Neuronal stem cell (in vitro differentiated cells): Measurements from ENCODE around the gene PATZ1.

Source experiments
- DNase-seq: peaks from one replicate; pipeline ENCODE4 v3.0.0-alpha.2; 2013; ENCODE audit warnings: low spot score
- H2AFZ ChIP-seq: one replicate; pipeline ENCODE4 v1.6.1; 2013; ENCODE audit warnings: mild to moderate bottlenecking, low read length, inconsistent platforms
- H2AK5ac ChIP-seq: 2 replicates; pipeline ENCODE4 v1.6.1; 2013; ENCODE audit warnings: low read depth, mild to moderate bottlenecking, inconsistent platforms, low read length, moderate library complexity, mixed read lengths
- H2BK120ac ChIP-seq: 2 replicates; pipeline ENCODE4 v1.6.1; 2013; ENCODE audit warnings: low read depth, mild to moderate bottlenecking, inconsistent platforms, low read length, moderate library complexity, mixed read lengths
- H2BK12ac ChIP-seq: one replicate; pipeline ENCODE4 v1.6.1; 2013; ENCODE audit warnings: low read length, inconsistent platforms
- H2BK15ac ChIP-seq: 2 replicates; pipeline ENCODE4 v1.6.1; 2013; ENCODE audit warnings: mild to moderate bottlenecking, low read length, inconsistent platforms, mixed read lengths
- H2BK5ac ChIP-seq: one replicate; pipeline ENCODE4 v1.6.1; 2013; ENCODE audit warnings: inconsistent platforms, mild to moderate bottlenecking, low read length, moderate library complexity
- H3K14ac ChIP-seq: one replicate; pipeline ENCODE4 v1.6.1; 2013; ENCODE audit warnings: low read length, inconsistent platforms
- H3K18ac ChIP-seq: 2 replicates; pipeline ENCODE4 v1.6.1; 2013; ENCODE audit warnings: low read length, inconsistent platforms
- H3K23ac ChIP-seq: 2 replicates; pipeline ENCODE4 v1.6.1; 2013; ENCODE audit warnings: low read depth, mild to moderate bottlenecking, mixed read lengths, low read length, inconsistent platforms; ENCODE audit not compliant: poor library complexity
- H3K27ac ChIP-seq: replicated peaks from 3 replicates; pipeline ENCODE4 v1.5.1; 2013; ENCODE audit warnings: low read length, inconsistent platforms
- H3K27me3 ChIP-seq, 3 experiments: 2 replicates each; pipeline ENCODE4 v1.6.1; 2013; ENCODE audit warnings: low read length in 3 of 3, mild to moderate bottlenecking in 2 of 3, inconsistent platforms in 1 of 3, low read depth in 1 of 3, mixed read lengths in 1 of 3, moderate library complexity in 1 of 3; ENCODE audit not compliant: control insufficient read depth in 3 of 3, insufficient read depth in 3 of 3
- H3K36me3 ChIP-seq, 2 donors: replicated peaks in 1 of 2; 2 replicates each; pipeline ENCODE4 v1.6.1; 2013; ENCODE audit warnings: low read length in 2 of 2; ENCODE audit not compliant: control insufficient read depth in 2 of 2, insufficient read depth in 2 of 2
- H3K4ac ChIP-seq: 2 replicates; pipeline ENCODE4 v1.6.1; 2013; ENCODE audit warnings: inconsistent platforms, mild to moderate bottlenecking, low read length, moderate library complexity
- H3K4me1 ChIP-seq, 2 donors: 1 replicate in 1 of 2; 2 replicates in 1 of 2; pipeline ENCODE4 v1.6.1; 2013; ENCODE audit warnings: low read length in 2 of 2, low read depth in 1 of 2; ENCODE audit not compliant: control insufficient read depth in 2 of 2, insufficient read depth in 1 of 2
- H3K4me2 ChIP-seq: one replicate; pipeline ENCODE4 v1.6.1; 2013; ENCODE audit warnings: mild to moderate bottlenecking, low read length, inconsistent platforms; ENCODE audit not compliant: insufficient read depth, poor library complexity, severe bottlenecking
- H3K4me3 ChIP-seq, 2 donors: 2 replicates each; pipeline ENCODE4 v1.5.1; 2013; ENCODE audit warnings: low read length in 2 of 2, mild to moderate bottlenecking in 2 of 2, inconsistent platforms in 1 of 2, moderate library complexity in 1 of 2
- H3K79me1 ChIP-seq: one replicate; pipeline ENCODE4 v1.6.1; 2013; ENCODE audit warnings: low read depth, mild to moderate bottlenecking, inconsistent platforms, low read length, moderate library complexity
- H3K9ac ChIP-seq: one replicate; pipeline ENCODE4 v1.6.1; 2013; ENCODE audit warnings: mild to moderate bottlenecking, low read depth, low read length, inconsistent platforms; ENCODE audit not compliant: poor library complexity
- H3K9me3 ChIP-seq, 2 donors: replicated peaks in 1 of 2; 2 replicates each; pipeline versions ENCODE3 to v1.6.1; 2013; ENCODE audit warnings: low read length in 2 of 2, mild to moderate bottlenecking in 2 of 2, inconsistent platforms in 1 of 2, low read depth in 1 of 2, mixed read lengths in 1 of 2, moderate library complexity in 1 of 2; ENCODE audit not compliant: control insufficient read depth in 2 of 2, insufficient read depth in 1 of 2
- H4K8ac ChIP-seq: one replicate; pipeline ENCODE4 v1.6.1; 2013; ENCODE audit warnings: low read depth, mild to moderate bottlenecking, inconsistent platforms, low read length, moderate library complexity
- H4K91ac ChIP-seq: one replicate; pipeline ENCODE4 v1.6.1; 2013; ENCODE audit warnings: low read length, low read depth, mild to moderate bottlenecking, inconsistent platforms; ENCODE audit not compliant: poor library complexity
- WGBS, 2 donors: extraction: QIAGEN DNeasy Blood & Tissue Kit; methylation state at CpG; one replicate each; pipeline ENCODE4 v1.1.7; 2013; ENCODE audit warnings: missing lambda C conversion rate in 2 of 2, mixed read lengths in 1 of 2; ENCODE audit not compliant: insufficient read length in 2 of 2, insufficient replicate concordance in 1 of 2; ENCODE audit errors: extremely low coverage in 2 of 2; 5-methylcytosine and 5-hydroxymethylcytosine counted together

PATZ1 gene

GRCh38 chr22:31344256-31344577 lies 1.9 kb downstream of the PATZ1 start:
- Histone ChIP-seq H2BK12ac (peak overlapping the region; percentile 98), H2AFZ (peak overlapping the region; percentile 51), H3K4me2 (peak overlapping the region; percentile 93), H3K79me1 (peaks cover 25% of the 10 kb centered on the region), H2BK120ac (peak overlapping the region; percentile 75), H3K4me3 (peak overlapping the region; percentile 62 to 82), H3K18ac (peak overlapping the region; percentile 99), H2BK5ac (peak overlapping the region; percentile 96), H3K14ac (peak overlapping the region; percentile 49), H3K23ac (peak overlapping the region; percentile 94), H2AK5ac (peak overlapping the region; percentile 100), H3K4me1 (peaks cover 41 to 43% of the 10 kb centered on the region in 2 donors), H4K8ac (no peak overlapping the region), H3K4ac (peak overlapping the region; percentile 99), H3K27me3 (no peaks in the 10 kb centered on the region), H3K36me3 (peaks cover 28 to 54% of the 10 kb centered on the region in 2 donors), H3K9me3 (peaks cover 1 to 7% of the 10 kb centered on the region in 2 donors), H3K9ac (peak overlapping the region; percentile 92), H3K27ac (peak overlapping the region; percentile 91), H2BK15ac (peak overlapping the region; percentile 99), H4K91ac (peak overlapping the region; percentile 67)
- no CpG with 5 or more reads among the region's 12 CpGs for WGBS, 2 donors
- DNase-seq: no peak

GRCh38 chr22:31343235-31344191 lies 2.6 kb downstream of the PATZ1 start:
- H3K4me1 ChIP-seq: peaks cover 43% of the 10 kb centered on the region in 2 donors
- H3K4me2 ChIP-seq: peak overlapping the region; percentile 93
- H3K9me3 ChIP-seq: peaks cover 1 to 7% of the 10 kb centered on the region in 2 donors
- WGBS, 2 donors: no CpG with 5 or more reads among the region's 18 CpGs
- peak overlapping the region; percentile 62 to 82 for H3K4me3 ChIP-seq
- H4K8ac ChIP-seq: no peak overlapping the region
- no peak overlapping the region for H2BK15ac ChIP-seq
- no peak overlapping the region for H3K23ac ChIP-seq
- H3K14ac ChIP-seq: no peak overlapping the region
- H3K18ac ChIP-seq: peak overlapping the region; percentile 99
- no peaks in the 10 kb centered on the region for H3K27me3 ChIP-seq
- H3K79me1 ChIP-seq: peaks cover 27% of the 10 kb centered on the region
- H4K91ac ChIP-seq: no peak overlapping the region
- H3K36me3 ChIP-seq: peaks cover 31 to 60% of the 10 kb centered on the region in 2 donors
- H2BK120ac ChIP-seq: peak overlapping the region; percentile 1
- no peak overlapping the region for H3K4ac ChIP-seq
- H2BK5ac ChIP-seq: peak overlapping the region; percentile 96
- no peak overlapping the region for H2BK12ac ChIP-seq
- peak overlapping the region; percentile 91 for H3K27ac ChIP-seq
- H2AK5ac ChIP-seq: peak overlapping the region; percentile 100
- peak overlapping the region; percentile 50 for H3K9ac ChIP-seq
- peak; percentile 74 for DNase-seq
- H2AFZ ChIP-seq: peak overlapping the region; percentile 51

- Histone ChIP-seq H3K79me1 (peaks cover 27% of the 10 kb centered on the region), H3K9ac (peak overlapping the region; percentile 71), H3K9me3 (peaks cover 1 to 7% of the 10 kb centered on the region in 2 donors), H3K36me3 (peaks cover 37 to 70% of the 10 kb centered on the region in 2 donors), H4K8ac (no peak overlapping the region), H2BK120ac (peak overlapping the region; percentile 57), H3K18ac (peak overlapping the region; percentile 88), H3K4ac (no peak overlapping the region), H3K27ac (peak overlapping the region; percentile 91), H3K27me3 (no peaks in the 10 kb centered on the region), H3K23ac (no peak overlapping the region), H3K14ac (no peak overlapping the region), H2AFZ (peak overlapping the region; percentile 51), H3K4me2 (peak overlapping the region; percentile 93), H2BK5ac (peak overlapping the region; percentile 90), H2BK15ac (peak overlapping the region; percentile 26), H2AK5ac (peak overlapping the region; percentile 77), H3K4me3 (peak overlapping the region; percentile 62 to 72), H2BK12ac (no peak overlapping the region), H3K4me1 (peaks cover 41% of the 10 kb centered on the region in 2 donors), H4K91ac (peak overlapping the region; percentile 10)
- WGBS, 2 donors: no CpG with 5 or more reads among the region's 16 CpGs
- DNase-seq: peak; percentile 18
Observed at GRCh38 chr22:31342389-31343140, 3.6 kb downstream of the PATZ1 start.
